Upper lobe of left lung (tissue), 6 donors: Measurements from ENCODE around the gene UBE2G1. TPM values are rescaled to one million over a fixed set of nuclear protein-coding genes. Genes with fewer than 3 reads are reported as not detected.

Experiments
- ATAC-seq, 2 donors: fragments of 200-7000 bp; cut with Tn5 transposase; one replicate each; pipeline ENCODE4 v1.9.1; 2022; ENCODE audit warnings: mild to moderate bottlenecking in 2 of 2, moderate library complexity in 2 of 2; ENCODE audit not compliant: low FRiP score in 2 of 2
- DNase-seq, 2 donors: peaks; one replicate each; pipeline ENCODE4 v3.0.0-alpha.2; 2019 to 2020
- H3K27ac ChIP-seq, 4 donors: fragments of 200-600 bp; sonication (generic); one replicate each; pipeline ENCODE4 v1.5.1; 2016 to 2019
- H3K27me3 ChIP-seq, 4 donors: fragments of 200-600 bp; sonication (generic); one replicate each; pipeline ENCODE4 v1.5.1; 2017 to 2019
- H3K36me3 ChIP-seq, 4 donors: fragments of 200-600 bp; sonication (generic); one replicate each; pipeline ENCODE4 v1.5.1; 2016 to 2019
- H3K4me1 ChIP-seq, 4 donors: fragments of 200-600 bp; sonication (generic); one replicate each; pipeline ENCODE4 v1.5.1; 2018 to 2019
- H3K4me3 ChIP-seq, 4 donors: fragments of 200-600 bp; sonication (generic); one replicate each; pipeline ENCODE4 v1.5.1; 2017 to 2019; ENCODE audit warnings: mild to moderate bottlenecking in 2 of 4, moderate library complexity in 1 of 4
- H3K9me3 ChIP-seq, 4 donors: fragments of 200-600 bp; sonication (generic); one replicate each; pipeline ENCODE4 v1.5.1; 2018 to 2019
- EP300 ChIP-seq, 4 donors: sonication (generic); formaldehyde crosslinking; IDR thresholded peaks; one replicate each; pipeline ENCODE4 v1.5.1; 2017; ENCODE audit warnings: antibody characterized with exemption in 4 of 4, control low read depth in 2 of 4
- POLR2A ChIP-seq, 4 donors: fragments of 450-650 bp; IDR thresholded peaks; one replicate each; pipeline ENCODE4 v1.5.1; 2016 to 2017; ENCODE audit warnings: antibody characterized with exemption in 4 of 4, mild to moderate bottlenecking in 2 of 4
- POLR2AphosphoS5 ChIP-seq, 2 donors: sonication (generic); formaldehyde crosslinking; IDR thresholded peaks; one replicate each; pipeline ENCODE4 v1.5.1; 2017; ENCODE audit warnings: antibody characterized with exemption in 2 of 2
- WGBS, 2 donors: methylation state at CpG; one replicate each; pipeline ENCODE4 v1.1.5; 2017 to 2018; 5-methylcytosine and 5-hydroxymethylcytosine counted together
- small RNA-seq, 4 donors: library from RNA; depleted of rRNA; stranded (forward); fragments of <200 nt; gene quantifications; one replicate each; pipeline ENCODE3, GENCODE V24; 2016
- total RNA-seq, 6 donors: library from RNA; depleted of rRNA in 4 of 6; stranded (reverse); fragments of >200 nt in 4 of 6; gene quantifications; one replicate each; pipeline versions ENCODE4 v1.1.0 to v1.2.1, GENCODE V29; 2016 to 2021
- TF ChIP-seq, protein P1 (sequence below), 6 experiments: fragments of 450-650 bp in 4 of 6; fragments of 200-600 bp in 2 of 6; sonication (generic) in 2 of 6; IDR thresholded peaks; one replicate each; pipeline ENCODE4 v1.5.1; 2016 to 2019; ENCODE audit warnings: antibody characterized with exemption in 6 of 6
- donor health status: DM: no; HTN: no; CAD: no; lungs with moderate emphysema.
- donor health status: DM: no; HTN: yes; CAD: no; lungs with severe emphysema.

UBE2G1 gene
- total RNA-seq, 6 donors from 2014 or later: 24.5 to 45.8 (median 35.8) TPM

DNA sequence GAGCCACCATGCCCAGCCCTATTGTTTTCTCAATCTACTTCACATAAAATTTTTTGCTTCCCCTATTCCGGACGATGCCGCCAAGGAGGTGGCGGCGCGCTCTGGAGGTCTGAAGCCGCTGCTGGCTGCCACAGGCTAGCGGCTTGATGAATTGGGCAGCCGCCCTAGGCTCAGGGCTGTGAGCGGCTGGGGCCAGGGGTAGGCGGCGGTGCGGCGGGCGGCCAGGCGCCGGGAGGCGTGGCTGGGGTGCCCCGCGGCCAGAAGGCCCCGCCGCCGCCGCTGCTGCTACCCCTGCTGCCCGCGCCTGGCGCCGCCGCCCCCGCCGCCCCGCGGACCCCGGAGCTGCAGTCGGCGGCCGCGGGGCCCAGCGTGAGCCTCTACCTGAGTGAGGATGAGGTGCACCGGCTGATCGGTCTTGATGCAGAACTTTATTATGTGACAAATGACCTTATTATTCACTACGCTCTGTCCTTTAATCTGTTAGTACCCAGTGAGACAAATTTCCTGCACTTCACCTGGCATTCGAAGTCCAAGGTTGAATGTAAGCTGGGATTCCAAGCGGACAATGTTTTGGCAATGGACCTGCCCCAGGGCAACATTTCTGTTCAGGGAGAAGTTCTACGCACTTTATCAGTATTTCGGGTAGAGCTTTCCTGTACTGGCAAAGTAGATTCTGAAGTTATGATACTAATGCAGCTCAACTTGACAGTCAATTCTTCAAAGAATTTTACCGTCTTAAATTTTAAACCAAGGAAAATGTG lies 144.4 kb downstream of the UBE2G1 start:
- no peaks in the 10 kb centered on the region for H3K27me3 ChIP-seq
- DNase-seq: peak in 1 of 2 donors; percentile 54
- peaks cover 0 to 5% (median 0%) of the 10 kb centered on the region in 4 donors for H3K4me1 ChIP-seq
- H3K9me3 ChIP-seq: no peaks in the 10 kb centered on the region
- no peak for TF ChIP-seq POLR2AphosphoS5 (IDR thresholded peaks at IDR 0.05)
- TF ChIP-seq, protein P1, sequence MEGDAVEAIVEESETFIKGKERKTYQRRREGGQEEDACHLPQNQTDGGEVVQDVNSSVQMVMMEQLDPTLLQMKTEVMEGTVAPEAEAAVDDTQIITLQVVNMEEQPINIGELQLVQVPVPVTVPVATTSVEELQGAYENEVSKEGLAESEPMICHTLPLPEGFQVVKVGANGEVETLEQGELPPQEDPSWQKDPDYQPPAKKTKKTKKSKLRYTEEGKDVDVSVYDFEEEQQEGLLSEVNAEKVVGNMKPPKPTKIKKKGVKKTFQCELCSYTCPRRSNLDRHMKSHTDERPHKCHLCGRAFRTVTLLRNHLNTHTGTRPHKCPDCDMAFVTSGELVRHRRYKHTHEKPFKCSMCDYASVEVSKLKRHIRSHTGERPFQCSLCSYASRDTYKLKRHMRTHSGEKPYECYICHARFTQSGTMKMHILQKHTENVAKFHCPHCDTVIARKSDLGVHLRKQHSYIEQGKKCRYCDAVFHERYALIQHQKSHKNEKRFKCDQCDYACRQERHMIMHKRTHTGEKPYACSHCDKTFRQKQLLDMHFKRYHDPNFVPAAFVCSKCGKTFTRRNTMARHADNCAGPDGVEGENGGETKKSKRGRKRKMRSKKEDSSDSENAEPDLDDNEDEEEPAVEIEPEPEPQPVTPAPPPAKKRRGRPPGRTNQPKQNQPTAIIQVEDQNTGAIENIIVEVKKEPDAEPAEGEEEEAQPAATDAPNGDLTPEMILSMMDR (IDR thresholded peaks at IDR 0.05): no peak
- TF ChIP-seq POLR2A (IDR thresholded peaks at IDR 0.05): no peak
- no peak for TF ChIP-seq EP300 (IDR thresholded peaks at IDR 0.05)
- peaks cover 0 to 27% (median 9%) of the 10 kb centered on the region in 4 donors for H3K36me3 ChIP-seq
- WGBS, 2 donors: 97 to 99% methylated on average over 21 to 34 of the region's 47 CpGs
- no peak for ATAC-seq
- no peak overlapping the region for H3K27ac ChIP-seq
- H3K4me3 ChIP-seq: no peak overlapping the region

DNA sequence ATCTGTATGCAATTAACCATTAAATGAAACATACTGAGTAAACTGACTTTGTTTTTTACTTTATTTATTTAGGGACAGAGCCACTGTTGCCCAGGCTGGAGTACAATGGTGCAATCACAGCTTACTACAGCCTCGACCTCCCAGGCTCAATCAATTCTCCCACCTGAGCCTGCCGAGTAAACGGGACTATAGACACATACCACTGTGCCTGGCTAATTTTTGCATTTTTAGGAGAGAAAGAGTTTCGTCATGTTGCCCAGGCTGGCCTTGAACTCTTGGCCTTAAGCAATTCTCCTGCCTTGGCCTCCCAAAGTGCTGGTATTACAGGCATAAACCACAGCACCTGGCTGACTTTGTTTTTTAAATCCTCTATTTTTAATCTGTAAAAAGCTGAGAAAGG lies 145.3 kb downstream of the UBE2G1 start:
- 81 to 84% methylated on average over 4 of the region's 4 CpGs for WGBS, 2 donors
- peaks cover 0 to 36% (median 10%) of the 10 kb centered on the region in 4 donors for H3K36me3 ChIP-seq
- H3K4me3 ChIP-seq: no peak overlapping the region
- DNase-seq: no peak
- TF ChIP-seq POLR2A (IDR thresholded peaks at IDR 0.05) (no peak), POLR2AphosphoS5 (IDR thresholded peaks at IDR 0.05) (no peak), EP300 (IDR thresholded peaks at IDR 0.05) (no peak)
- TF ChIP-seq, protein P1 (IDR thresholded peaks at IDR 0.05): no peak
- peak overlapping the region in 2 of 4 donors; percentile 15 to 25 for H3K27ac ChIP-seq
- H3K27me3 ChIP-seq: no peaks in the 10 kb centered on the region
- no peak for ATAC-seq
- H3K4me1 ChIP-seq: peaks cover 0 to 5% (median 0%) of the 10 kb centered on the region in 4 donors
- no peaks in the 10 kb centered on the region for H3K9me3 ChIP-seq

DNA sequence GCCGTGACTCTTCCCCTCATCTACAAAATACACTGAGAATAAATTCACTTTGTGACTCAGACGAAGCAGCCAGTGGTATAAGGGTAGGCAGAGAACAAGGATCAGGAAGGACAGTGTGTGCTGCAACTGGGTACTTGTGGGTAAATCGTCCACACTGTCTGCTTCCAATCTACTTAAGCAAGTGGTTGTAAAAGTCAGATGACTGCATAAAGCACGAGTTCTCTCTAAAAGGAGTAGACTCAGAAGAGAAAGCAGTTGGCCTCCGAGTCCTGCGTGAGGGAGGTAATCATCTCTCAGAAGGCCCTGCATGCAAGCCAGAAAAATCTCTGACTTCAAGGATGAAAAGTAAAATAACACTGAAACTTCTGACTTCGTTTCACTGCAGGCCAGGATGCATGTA lies 145.8 kb downstream of the UBE2G1 start:
- peak overlapping the region in 3 of 4 donors; percentile 15 to 28 (median 25) for H3K27ac ChIP-seq
- WGBS, 2 donors: 65 to 66% methylated on average over 7 of the region's 7 CpGs
- TF ChIP-seq EP300 (IDR thresholded peaks at IDR 0.05) (peak in 1 of 4 donors; percentile 62), POLR2AphosphoS5 (IDR thresholded peaks at IDR 0.05) (no peak), POLR2A (IDR thresholded peaks at IDR 0.05) (peak in 1 of 4 donors; percentile 20)
- TF ChIP-seq, protein P1 (IDR thresholded peaks at IDR 0.05): no peak
- no peak overlapping the region for H3K4me3 ChIP-seq
- no peaks in the 10 kb centered on the region for H3K9me3 ChIP-seq
- peaks cover 0 to 5% (median under 1%) of the 10 kb centered on the region in 4 donors for H3K4me1 ChIP-seq
- ATAC-seq: peak; percentile 64 to 69
- H3K27me3 ChIP-seq: no peaks in the 10 kb centered on the region
- DNase-seq: peak in 1 of 2 donors; percentile 56
- peaks cover 0 to 36% (median 10%) of the 10 kb centered on the region in 4 donors for H3K36me3 ChIP-seq

Small RNAs within 50 kb of the gene (small RNA-seq; reads per million reads assigned to genes)
- gene RN7SL774P: 0 reads per million in 4 donors

Other genes starting within 250 kb of the UBE2G1 start
- 100 to 1,000 TPM in 1 of 6 donors, 10 to 100 TPM in 5; 45.8 to 188 (median 65.3) TPM for gene ZZEF1, start 223.6 kb downstream of the UBE2G1 start, total RNA-seq
- 10 to 100 TPM; 14.0 to 30.6 (median 23.9) TPM for gene CYB5D2, start 223.5 kb downstream of the UBE2G1 start, total RNA-seq
- gene ANKFY1, start 102.7 kb downstream of the UBE2G1 start, total RNA-seq: 10 to 100 TPM; 58.7 to 92.2 (median 60.9) TPM
- gene SPNS3, start 67.3 kb upstream of the UBE2G1 start, total RNA-seq: under 1 TPM in 5 of 6 donors, not detected in 1; 0.22 to 0.91 (median 0.52) TPM
- gene SPNS2, start 132.2 kb upstream of the UBE2G1 start, total RNA-seq: 10 to 100 TPM; 41.8 to 89.1 (median 55.2) TPM
- 100 to 1,000 TPM in 1 of 6 donors, 10 to 100 TPM in 5; 45.2 to 151 (median 57.3) TPM for gene MYBBP1A, start 188.7 kb upstream of the UBE2G1 start, total RNA-seq
- gene GGT6, start 193.9 kb upstream of the UBE2G1 start, total RNA-seq: 10 to 100 TPM in 3 of 6 donors, 1 to 10 TPM in 3; 3.8 to 18.7 (median 9.7) TPM
- 1 to 10 TPM in 5 of 6 donors, under 1 TPM in 1; 0.49 to 7.3 (median 3.6) TPM for gene SMTNL2, start 217.9 kb upstream of the UBE2G1 start, total RNA-seq